DOHH2 (cell line): ENCODE results near the gene TMEM272.

Experiments
- EZH2phosphoT487 ChIP-seq: fragments of 200-600 bp; sonication (generic); IDR thresholded peaks from 2 replicates; pipeline ENCODE4 v1.6.1; 2017; ENCODE audit warnings: borderline replicate concordance, mild to moderate bottlenecking, antibody characterized with exemption, low read length, moderate library complexity, mixed read lengths
- TF ChIP-seq, protein P1 (sequence below): fragments of 200-600 bp; sonication (generic); IDR thresholded peaks from one replicate; pipeline ENCODE4 v1.5.1; 2014; ENCODE audit warnings: antibody characterized with exemption, mild to moderate bottlenecking, low read depth, low read length; ENCODE audit not compliant: poor library complexity, severe bottlenecking

DNA sequence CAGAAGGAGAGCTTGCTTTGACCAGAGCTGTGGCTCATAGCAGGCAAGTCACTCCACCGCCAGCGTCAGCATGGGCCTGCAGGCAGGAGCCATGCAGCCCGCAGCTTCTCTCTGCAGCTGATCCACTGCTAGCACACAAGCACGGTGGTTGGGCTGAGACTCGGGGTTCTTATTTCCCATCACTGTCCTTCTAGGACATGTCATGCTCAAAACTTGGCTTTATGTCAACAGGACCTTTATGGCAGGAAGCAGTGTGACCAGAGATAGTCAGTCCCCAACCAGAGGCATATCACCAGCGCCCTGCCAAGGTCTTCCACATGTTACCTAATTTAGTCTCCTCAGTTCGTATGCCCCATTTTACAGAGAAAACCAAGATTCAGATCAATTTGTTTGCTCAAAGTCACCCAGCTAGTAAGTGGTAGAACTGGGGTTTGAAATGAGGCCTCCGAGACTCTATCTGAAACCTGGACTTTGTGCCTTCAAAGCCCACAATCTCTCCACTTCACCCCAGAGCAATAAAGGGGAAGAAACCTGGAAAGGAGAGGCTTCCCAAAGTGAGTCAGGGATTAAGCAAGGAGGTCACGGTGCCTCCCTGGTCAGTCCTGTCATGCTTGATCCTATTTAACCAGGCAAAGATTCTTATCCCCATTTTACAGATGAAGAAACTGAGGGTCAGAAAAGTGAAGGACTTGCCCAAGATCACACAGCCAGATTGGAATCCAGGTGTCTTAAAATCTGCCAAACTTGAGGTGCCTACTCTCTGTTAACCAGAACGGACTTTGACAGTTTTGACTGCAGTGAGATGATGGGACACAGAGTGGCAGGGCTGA is 5.1 kb downstream of the TMEM272 start:
- TF ChIP-seq, protein P1, sequence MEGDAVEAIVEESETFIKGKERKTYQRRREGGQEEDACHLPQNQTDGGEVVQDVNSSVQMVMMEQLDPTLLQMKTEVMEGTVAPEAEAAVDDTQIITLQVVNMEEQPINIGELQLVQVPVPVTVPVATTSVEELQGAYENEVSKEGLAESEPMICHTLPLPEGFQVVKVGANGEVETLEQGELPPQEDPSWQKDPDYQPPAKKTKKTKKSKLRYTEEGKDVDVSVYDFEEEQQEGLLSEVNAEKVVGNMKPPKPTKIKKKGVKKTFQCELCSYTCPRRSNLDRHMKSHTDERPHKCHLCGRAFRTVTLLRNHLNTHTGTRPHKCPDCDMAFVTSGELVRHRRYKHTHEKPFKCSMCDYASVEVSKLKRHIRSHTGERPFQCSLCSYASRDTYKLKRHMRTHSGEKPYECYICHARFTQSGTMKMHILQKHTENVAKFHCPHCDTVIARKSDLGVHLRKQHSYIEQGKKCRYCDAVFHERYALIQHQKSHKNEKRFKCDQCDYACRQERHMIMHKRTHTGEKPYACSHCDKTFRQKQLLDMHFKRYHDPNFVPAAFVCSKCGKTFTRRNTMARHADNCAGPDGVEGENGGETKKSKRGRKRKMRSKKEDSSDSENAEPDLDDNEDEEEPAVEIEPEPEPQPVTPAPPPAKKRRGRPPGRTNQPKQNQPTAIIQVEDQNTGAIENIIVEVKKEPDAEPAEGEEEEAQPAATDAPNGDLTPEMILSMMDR = no peak
- no peak for TF ChIP-seq EZH2phosphoT487
